GM10266 (cell line): Measurements from ENCODE around the gene LGALS16.

ENCODE experiments used
- DNase-seq: peaks from one replicate; pipeline ENCODE4 v3.0.0; 2012; ENCODE audit errors: extremely low spot score
- CTCF ChIP-seq: IDR thresholded peaks from 2 replicates; pipeline ENCODE4 v1.5.1; 2012; ENCODE audit warnings: mild to moderate bottlenecking, low read depth; ENCODE audit not compliant: control insufficient read depth, insufficient read depth; ENCODE audit errors: missing control alignments

LGALS16 gene

GRCh38 chr19:39631178-39631577 is 24.5 kb upstream of the LGALS16 start:
- no peak for TF ChIP-seq CTCF
- no peak for DNase-seq

GRCh38 chr19:39631626-39632025 is 24.1 kb upstream of the LGALS16 start:
- TF ChIP-seq CTCF, result no peak
- DNase-seq, result no peak

- no peak for DNase-seq
- no peak for TF ChIP-seq CTCF
Measured at GRCh38 chr19:39637891-39638290, 17.8 kb upstream of the LGALS16 start.

- no peak for TF ChIP-seq CTCF
Measured at GRCh38 chr19:39641773-39642172, 13.9 kb upstream of the LGALS16 start.

GRCh38 chr19:39643591-39643990 is 12.1 kb upstream of the LGALS16 start:
- no peak for TF ChIP-seq CTCF
- no peak for DNase-seq

More at GRCh38 chr19:39641773-39642172, 13.9 kb upstream of the LGALS16 start:
- no peak for DNase-seq

GRCh38 chr19:39645800-39646411 is 9.8 kb upstream of the LGALS16 start:
- no peak for DNase-seq

More at GRCh38 chr19:39645800-39646411, 9.8 kb upstream of the LGALS16 start:
- TF ChIP-seq CTCF, result no peak
